Activated naive CD8-positive, alpha-beta T cell treated with anti-CD3 and anti-CD28 coated beads, Interleukin-2, amount 10 ng/mL, durations not matched to agents 7 days and 5 days (primary cell): ENCODE results near the gene TNIK. TPM values are rescaled to one million over a fixed set of nuclear protein-coding genes. Genes with fewer than 3 reads are reported as not detected.

Experiments used
- ATAC-seq: fragments of 150-1000 bp; cut with Tn5 transposase; one replicate; pipeline ENCODE4 v1.10.0; 2021; ENCODE audit warnings: low read depth, moderate library complexity
- POLR2A ChIA-PET: fragments of 350-600 bp; sonication (Branson Sonifier 250); formaldehyde crosslinking; loops from one replicate; lab custom pipeline; 2021; ENCODE audit warnings: antibody characterized with exemption; lab: Charles Lee
- DNase-seq: peaks from one replicate; pipeline ENCODE4 v3.0.0; 2021
- H3K27ac Mint-ChIP-seq: one replicate; pipeline ENCODE4 v1.8.0; 2022; ENCODE audit warnings: mild to moderate bottlenecking, mixed read lengths
- H3K27me3 Mint-ChIP-seq: one replicate; pipeline ENCODE4 v1.8.0; 2022; ENCODE audit warnings: mild to moderate bottlenecking, moderate library complexity, mixed read lengths
- H3K36me3 Mint-ChIP-seq: one replicate; pipeline ENCODE4 v1.8.0; 2021; ENCODE audit warnings: mild to moderate bottlenecking, mixed read lengths
- H3K4me1 Mint-ChIP-seq: one replicate; pipeline ENCODE4 v1.8.0; 2021; ENCODE audit warnings: mixed read lengths
- H3K4me3 Mint-ChIP-seq: one replicate; pipeline ENCODE4 v1.8.0; 2022; ENCODE audit warnings: mild to moderate bottlenecking, moderate library complexity, mixed read lengths
- H3K9me3 Mint-ChIP-seq: one replicate; pipeline ENCODE4 v1.8.0; 2021; ENCODE audit warnings: mixed read lengths
- total RNA-seq, 2 experiments: library from RNA; stranded (reverse); gene quantifications; one replicate each; pipeline ENCODE4 v1.2.3, GENCODE V29; 2021

Gene TNIK
- total RNA-seq, 2 experiments from 2014 or later, result 47.6 to 52.7 TPM

DNA sequence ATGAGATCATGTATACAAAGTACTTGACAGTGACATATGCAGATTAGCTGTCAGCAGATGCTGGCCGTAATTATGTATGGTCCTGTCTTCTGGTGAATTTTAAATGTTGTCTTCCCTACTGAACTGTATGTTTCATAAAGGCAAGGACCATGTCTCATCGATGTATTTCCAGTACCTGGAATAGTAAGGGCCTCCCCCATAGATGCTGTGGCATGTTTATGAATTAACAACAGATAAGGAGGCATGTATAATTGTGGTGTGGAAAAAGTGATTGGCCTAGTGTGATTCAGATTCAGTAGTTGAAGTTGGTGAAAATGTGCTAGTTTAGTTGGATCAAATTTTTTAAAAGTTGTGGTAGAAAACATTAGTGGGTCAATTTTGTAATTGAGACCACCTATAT lies 231.0 kb downstream of the TNIK start:
- H3K36me3 Mint-ChIP-seq, result peaks cover 32% of the 10 kb centered on the region
- no peak for ATAC-seq
- DNase-seq, result no peak
- POLR2A ChIA-PET, result no interaction called here
- no peak overlapping the region for H3K27ac Mint-ChIP-seq
- peaks cover 8% of the 10 kb centered on the region for H3K9me3 Mint-ChIP-seq
- H3K4me3 Mint-ChIP-seq, result no peak overlapping the region
- peaks cover 39% of the 10 kb centered on the region for H3K4me1 Mint-ChIP-seq
- H3K27me3 Mint-ChIP-seq, result no peaks in the 10 kb centered on the region

DNA sequence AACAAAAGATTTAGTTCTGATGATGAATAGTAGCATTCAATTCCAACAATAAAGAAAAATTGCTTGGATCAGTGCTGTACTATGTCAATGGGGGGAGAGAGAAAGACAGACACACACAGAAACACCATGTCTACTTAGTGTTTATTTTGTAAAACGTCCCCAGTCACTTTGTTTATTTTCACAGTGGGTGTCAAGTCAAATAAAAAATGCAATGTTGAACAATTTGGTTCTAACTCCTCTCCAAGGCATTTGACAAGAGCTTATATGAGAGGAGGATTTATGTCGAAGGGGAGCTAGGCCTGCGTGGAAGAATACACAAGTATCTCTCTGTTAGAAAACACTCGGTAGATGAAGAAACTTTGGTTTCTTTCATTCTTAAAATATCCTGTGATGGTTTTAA lies 232.0 kb downstream of the TNIK start:
- Mint-ChIP-seq H3K4me3 (no peak overlapping the region), H3K36me3 (peaks cover 29% of the 10 kb centered on the region), H3K27me3 (no peaks in the 10 kb centered on the region), H3K9me3 (peaks cover 7% of the 10 kb centered on the region), H3K4me1 (peaks cover 35% of the 10 kb centered on the region), H3K27ac (no peak overlapping the region)
- DNase-seq, result no peak
- no peak for ATAC-seq
- POLR2A ChIA-PET, result no interaction called here

DNA sequence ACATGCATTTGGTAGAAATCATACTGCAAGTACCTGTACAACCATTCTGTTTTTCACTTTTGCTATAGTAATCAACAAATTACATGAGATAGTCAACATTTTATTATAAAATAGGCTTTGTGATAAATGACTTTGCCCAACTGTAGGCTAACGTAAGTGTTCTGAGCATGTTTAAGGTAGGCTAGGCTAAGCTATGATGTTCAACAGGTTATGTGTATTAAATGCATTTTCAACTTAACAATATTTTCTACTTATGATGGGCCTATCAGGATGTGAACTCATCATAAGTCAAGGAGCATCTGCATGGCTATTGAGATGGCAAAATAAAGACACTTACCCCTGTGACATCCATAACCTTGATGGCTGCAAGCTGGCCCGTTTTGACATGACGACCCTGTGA lies 232.4 kb downstream of the TNIK start:
- POLR2A ChIA-PET, result no interaction called here
- Mint-ChIP-seq H3K4me1 (peaks cover 31% of the 10 kb centered on the region), H3K27ac (no peak overlapping the region), H3K27me3 (no peaks in the 10 kb centered on the region), H3K9me3 (peaks cover 7% of the 10 kb centered on the region), H3K4me3 (no peak overlapping the region), H3K36me3 (peaks cover 26% of the 10 kb centered on the region)
- ATAC-seq (no peak), DNase-seq (no peak)

DNA sequence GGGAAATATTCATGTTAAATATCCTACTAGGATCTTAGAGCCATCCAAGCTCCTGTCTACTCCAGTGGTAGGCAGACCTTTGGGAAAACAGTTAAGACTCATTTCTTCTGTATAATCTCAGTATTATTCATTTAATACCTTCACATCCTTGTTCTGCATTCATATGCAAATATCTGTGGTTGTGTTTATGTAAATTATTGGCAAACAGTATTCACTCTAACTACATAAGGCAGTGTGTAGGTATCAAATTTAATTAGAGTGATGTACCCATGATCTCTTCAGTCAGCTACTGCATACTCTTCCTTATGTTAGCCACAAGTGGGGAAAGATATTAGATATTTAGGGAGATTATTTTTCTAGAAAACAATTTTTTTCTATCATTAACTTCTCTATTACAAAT lies 232.8 kb downstream of the TNIK start:
- no peak for DNase-seq
- Mint-ChIP-seq H3K9me3 (peaks cover 7% of the 10 kb centered on the region), H3K4me3 (no peak overlapping the region), H3K27me3 (no peaks in the 10 kb centered on the region), H3K4me1 (peaks cover 30% of the 10 kb centered on the region), H3K27ac (no peak overlapping the region), H3K36me3 (peaks cover 26% of the 10 kb centered on the region)
- POLR2A ChIA-PET, result no interaction called here
- ATAC-seq, result no peak

DNA sequence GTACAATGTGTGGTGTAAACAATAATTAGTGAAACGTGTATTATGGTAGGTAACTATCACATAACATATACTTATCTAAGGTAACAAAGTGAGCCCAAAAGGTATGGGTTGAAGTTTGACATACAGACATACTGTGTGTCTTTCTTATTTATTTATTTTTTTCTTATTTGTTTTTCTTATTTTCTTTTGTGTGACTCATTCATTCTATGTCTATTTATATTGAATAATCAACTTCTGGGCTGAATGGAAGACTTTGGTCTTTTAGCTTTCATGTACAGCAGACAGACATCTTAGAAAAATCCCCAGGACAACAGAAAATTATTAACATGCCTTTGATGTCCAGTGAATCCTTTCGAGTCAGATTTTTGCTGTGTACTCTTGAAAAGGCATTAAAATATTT lies 233.4 kb downstream of the TNIK start:
- peaks cover 26% of the 10 kb centered on the region for H3K36me3 Mint-ChIP-seq
- no peaks in the 10 kb centered on the region for H3K27me3 Mint-ChIP-seq
- peaks cover 7% of the 10 kb centered on the region for H3K9me3 Mint-ChIP-seq
- ATAC-seq (no peak), DNase-seq (no peak)
- H3K4me3 Mint-ChIP-seq, result no peak overlapping the region
- POLR2A ChIA-PET, result no interaction called here
- H3K4me1 Mint-ChIP-seq, result peaks cover 30% of the 10 kb centered on the region
- no peak overlapping the region for H3K27ac Mint-ChIP-seq

DNA sequence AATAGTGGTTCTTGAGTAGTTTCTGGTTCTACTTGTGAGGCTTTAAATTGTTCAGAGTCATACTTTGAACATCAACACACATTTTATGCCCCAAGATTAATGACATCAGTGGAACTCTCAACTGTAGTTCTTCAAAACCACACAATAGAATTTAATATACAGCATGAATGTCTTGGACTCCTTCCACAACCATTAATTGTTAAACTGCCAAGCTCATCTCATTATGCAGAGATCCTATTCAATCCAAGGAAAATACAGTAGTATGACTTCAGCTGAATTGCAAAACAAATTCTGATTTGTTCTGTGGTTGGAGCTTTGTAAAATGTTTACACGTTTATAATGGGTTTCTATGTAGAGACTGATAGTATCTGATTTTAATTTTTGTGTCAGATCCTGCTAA lies 234.5 kb downstream of the TNIK start:
- no peak overlapping the region for H3K4me3 Mint-ChIP-seq
- H3K27ac Mint-ChIP-seq, result no peak overlapping the region
- DNase-seq (no peak), ATAC-seq (no peak)
- POLR2A ChIA-PET, result interaction anchor here (0.6 kb wide), 1 partner anchor 86 kb away, joined by 3 read pairs; no protein-coding TSS in a partner anchor
- H3K36me3 Mint-ChIP-seq, result peaks cover 31% of the 10 kb centered on the region
- H3K27me3 Mint-ChIP-seq, result no peaks in the 10 kb centered on the region
- peaks cover 26% of the 10 kb centered on the region for H3K4me1 Mint-ChIP-seq
- peaks cover 7% of the 10 kb centered on the region for H3K9me3 Mint-ChIP-seq

DNA sequence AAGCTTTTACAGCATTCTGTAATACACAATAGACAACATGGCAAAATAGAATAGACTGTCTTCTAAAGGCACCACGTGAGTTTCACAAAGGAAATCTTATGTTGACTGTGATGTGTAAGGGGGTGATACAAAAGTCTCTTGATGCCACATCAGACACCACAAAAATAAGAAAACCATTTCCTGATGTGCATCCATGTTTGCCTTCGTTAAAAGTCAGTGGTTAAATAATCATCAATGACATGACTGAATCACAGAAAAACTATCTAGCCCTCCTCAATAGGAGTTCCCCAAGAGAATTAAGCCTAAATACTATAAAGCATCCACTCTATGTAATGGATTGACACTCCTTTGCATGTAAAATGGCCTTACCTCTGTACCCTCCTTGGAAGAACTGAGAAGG lies 235.0 kb downstream of the TNIK start:
- DNase-seq (no peak), ATAC-seq (peak; percentile 93)
- no peak overlapping the region for H3K4me3 Mint-ChIP-seq
- peak overlapping the region; percentile 50 for H3K27ac Mint-ChIP-seq
- peaks cover 31% of the 10 kb centered on the region for H3K36me3 Mint-ChIP-seq
- POLR2A ChIA-PET, result no interaction called here
- peaks cover 7% of the 10 kb centered on the region for H3K9me3 Mint-ChIP-seq
- no peaks in the 10 kb centered on the region for H3K27me3 Mint-ChIP-seq
- peaks cover 24% of the 10 kb centered on the region for H3K4me1 Mint-ChIP-seq

DNA sequence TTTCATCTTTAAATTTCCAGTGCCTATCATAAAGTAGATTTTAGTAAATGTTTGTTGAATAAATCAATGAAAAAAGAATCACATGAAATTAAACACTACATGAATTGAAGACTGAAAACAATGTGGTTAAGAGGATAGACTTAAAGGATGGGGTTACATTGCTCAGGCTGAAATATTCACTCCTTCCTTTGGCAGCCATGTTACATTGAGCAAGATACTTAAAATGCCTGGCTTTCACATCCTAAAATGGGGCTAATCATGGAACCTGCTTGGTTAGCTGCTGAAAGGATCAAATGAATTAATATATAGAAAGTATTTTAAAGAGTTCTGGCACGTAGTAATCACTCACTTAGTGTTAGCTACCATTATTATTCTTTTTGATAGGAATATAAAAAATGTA lies 236.8 kb downstream of the TNIK start:
- no peak for DNase-seq
- Mint-ChIP-seq H3K27me3 (no peaks in the 10 kb centered on the region), H3K27ac (no peak overlapping the region), H3K36me3 (peaks cover 33% of the 10 kb centered on the region), H3K4me1 (peaks cover 21% of the 10 kb centered on the region), H3K9me3 (peaks cover 9% of the 10 kb centered on the region), H3K4me3 (no peak overlapping the region)
- no peak for ATAC-seq
- POLR2A ChIA-PET, result no interaction called here

DNA sequence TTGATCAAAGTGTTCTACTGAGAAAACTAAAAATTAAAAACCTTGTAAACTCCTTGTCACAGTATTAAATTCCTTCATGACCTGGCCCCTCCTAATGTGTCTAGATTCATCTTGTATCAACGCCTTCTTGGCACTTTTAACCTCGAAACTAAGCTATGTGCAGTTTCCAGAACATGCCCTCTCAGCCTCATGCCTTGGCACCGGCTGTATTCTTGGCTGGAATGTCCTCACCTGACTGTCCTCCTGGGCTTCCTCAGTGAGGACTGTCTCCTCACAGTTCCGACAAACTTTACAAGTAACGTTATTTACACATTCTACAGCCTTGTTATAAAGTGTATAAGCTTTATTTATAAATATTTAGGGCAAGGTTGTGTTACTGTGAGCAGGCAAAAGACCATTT lies 237.2 kb downstream of the TNIK start:
- no peak for ATAC-seq
- H3K9me3 Mint-ChIP-seq, result peaks cover 9% of the 10 kb centered on the region
- POLR2A ChIA-PET, result no interaction called here
- DNase-seq, result no peak
- no peaks in the 10 kb centered on the region for H3K27me3 Mint-ChIP-seq
- H3K27ac Mint-ChIP-seq, result no peak overlapping the region
- no peak overlapping the region for H3K4me3 Mint-ChIP-seq
- H3K36me3 Mint-ChIP-seq, result peaks cover 30% of the 10 kb centered on the region
- H3K4me1 Mint-ChIP-seq, result peaks cover 22% of the 10 kb centered on the region

DNA sequence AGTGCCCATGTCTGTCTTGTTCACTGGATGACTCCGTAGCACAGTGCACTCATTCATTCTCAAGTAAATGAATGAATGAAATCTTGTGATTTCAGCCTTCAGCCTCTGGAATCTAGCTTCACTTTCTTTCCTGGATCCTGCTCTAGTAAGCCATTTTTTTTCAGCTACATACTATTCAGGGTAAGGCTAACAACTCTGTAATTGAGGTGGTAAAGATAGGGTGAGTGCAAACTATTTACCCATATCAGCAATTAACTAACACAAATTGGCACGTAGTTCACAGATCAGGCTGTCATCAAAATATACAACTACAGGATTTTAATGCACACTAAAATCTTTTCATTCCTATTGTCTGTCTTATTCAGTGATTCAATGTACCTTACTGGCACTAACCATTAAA lies 238.6 kb downstream of the TNIK start:
- Mint-ChIP-seq H3K27me3 (no peaks in the 10 kb centered on the region), H3K36me3 (peaks cover 24% of the 10 kb centered on the region), H3K27ac (no peak overlapping the region), H3K9me3 (peaks cover 7% of the 10 kb centered on the region), H3K4me1 (peaks cover 24% of the 10 kb centered on the region), H3K4me3 (no peak overlapping the region)
- POLR2A ChIA-PET, result no interaction called here
- no peak for DNase-seq
- no peak for ATAC-seq

DNA sequence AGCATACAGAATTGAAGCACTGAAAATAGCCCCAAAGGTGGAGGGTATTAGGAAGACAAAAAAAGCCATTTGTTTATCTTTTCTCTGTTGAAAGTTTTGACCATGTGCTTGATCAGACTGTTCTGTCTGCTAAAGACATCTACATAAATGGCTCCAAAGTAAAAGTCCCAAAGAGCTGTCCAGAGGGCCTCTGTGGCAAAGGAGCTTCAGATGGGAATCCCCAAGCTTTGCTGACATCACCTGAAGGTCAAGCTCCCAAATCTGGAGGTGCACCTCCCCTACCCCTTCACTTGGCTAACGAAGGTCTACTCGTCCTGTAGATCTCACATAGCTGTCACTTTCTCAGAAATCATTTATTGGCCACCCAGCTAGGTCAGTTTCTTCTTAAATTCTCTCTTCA lies 239.1 kb downstream of the TNIK start:
- H3K4me3 Mint-ChIP-seq, result no peak overlapping the region
- peaks cover 24% of the 10 kb centered on the region for H3K4me1 Mint-ChIP-seq

DNA sequence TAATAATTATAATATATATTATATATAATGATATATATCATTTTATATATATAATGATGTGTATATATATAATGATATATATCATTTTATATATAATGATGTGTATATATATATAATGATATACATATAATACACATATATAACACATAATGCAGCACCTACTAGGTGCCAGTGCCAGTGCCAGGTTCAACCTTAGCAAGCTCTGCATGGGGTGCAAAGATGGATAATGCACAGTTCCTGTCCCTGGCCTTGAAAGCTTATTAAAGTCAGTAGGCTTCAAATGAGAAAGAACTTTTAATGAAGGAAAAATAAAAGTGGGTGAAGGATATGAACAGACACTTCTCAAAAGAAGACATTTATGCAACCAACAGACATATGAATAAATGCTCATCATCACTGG lies 240.9 kb downstream of the TNIK start:
- Mint-ChIP-seq H3K4me3 (no peak overlapping the region), H3K9me3 (peaks cover 1% of the 10 kb centered on the region), H3K27me3 (no peaks in the 10 kb centered on the region), H3K27ac (no peak overlapping the region), H3K4me1 (peaks cover 11% of the 10 kb centered on the region), H3K36me3 (peaks cover 7% of the 10 kb centered on the region)
- no peak for DNase-seq
- POLR2A ChIA-PET, result no interaction called here
- ATAC-seq, result no peak

More for the DNA sequence above, 239.1 kb downstream of the TNIK start:
- POLR2A ChIA-PET, result no interaction called here
- Mint-ChIP-seq H3K9me3 (peaks cover 4% of the 10 kb centered on the region), H3K36me3 (peaks cover 21% of the 10 kb centered on the region), H3K27ac (no peak overlapping the region), H3K27me3 (no peaks in the 10 kb centered on the region)
- DNase-seq (no peak), ATAC-seq (no peak)

DNA sequence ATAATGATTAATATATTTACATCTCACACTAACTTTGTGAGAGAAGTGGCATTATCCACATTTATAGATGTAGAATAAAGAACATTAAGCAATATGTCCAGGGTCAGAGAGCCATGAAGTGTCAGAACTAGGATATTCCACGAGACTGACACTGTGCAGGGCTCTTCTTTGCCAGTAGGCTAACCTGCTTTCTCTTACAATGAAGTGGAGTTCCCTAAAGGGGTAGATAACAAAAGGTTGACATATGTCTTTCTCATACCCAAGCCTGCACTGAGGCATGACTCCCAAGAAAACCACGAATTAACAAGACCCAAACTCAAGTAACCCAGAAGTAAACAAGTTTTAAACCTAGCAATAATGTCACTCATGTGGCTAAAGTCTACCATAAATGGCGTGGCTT lies 242.1 kb downstream of the TNIK start:
- no peaks in the 10 kb centered on the region for H3K27me3 Mint-ChIP-seq
- peaks cover 10% of the 10 kb centered on the region for H3K4me1 Mint-ChIP-seq
- H3K36me3 Mint-ChIP-seq, result peaks cover 7% of the 10 kb centered on the region
- peaks cover 1% of the 10 kb centered on the region for H3K9me3 Mint-ChIP-seq
- peak; percentile 22 for ATAC-seq
- no peak overlapping the region for H3K27ac Mint-ChIP-seq
- POLR2A ChIA-PET, result no interaction called here
- no peak overlapping the region for H3K4me3 Mint-ChIP-seq
- DNase-seq, result no peak

DNA sequence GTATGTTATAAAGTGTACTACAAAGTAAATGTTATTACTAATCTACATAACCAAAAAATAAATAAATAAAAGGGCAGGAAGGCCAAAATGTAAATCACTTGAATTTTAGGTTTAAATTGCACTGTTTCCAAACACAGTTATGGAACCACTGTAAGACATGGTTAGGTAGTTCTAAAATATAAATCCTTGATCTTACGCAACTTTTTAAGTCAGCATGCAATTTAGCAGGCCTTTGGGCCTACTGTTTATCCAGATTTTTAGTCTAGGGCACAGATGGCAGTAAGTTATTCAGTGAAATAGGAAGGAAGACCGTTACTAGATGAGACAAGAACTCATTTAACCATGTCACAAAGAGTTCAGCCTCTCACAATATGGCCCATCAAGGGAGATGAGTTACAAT lies 246.3 kb downstream of the TNIK start:
- POLR2A ChIA-PET, result no interaction called here
- no peak for ATAC-seq
- Mint-ChIP-seq H3K27ac (no peak overlapping the region), H3K4me1 (peaks cover 10% of the 10 kb centered on the region), H3K4me3 (no peak overlapping the region), H3K9me3 (no peaks in the 10 kb centered on the region), H3K27me3 (no peaks in the 10 kb centered on the region), H3K36me3 (peaks cover 13% of the 10 kb centered on the region)
- DNase-seq, result no peak

DNA sequence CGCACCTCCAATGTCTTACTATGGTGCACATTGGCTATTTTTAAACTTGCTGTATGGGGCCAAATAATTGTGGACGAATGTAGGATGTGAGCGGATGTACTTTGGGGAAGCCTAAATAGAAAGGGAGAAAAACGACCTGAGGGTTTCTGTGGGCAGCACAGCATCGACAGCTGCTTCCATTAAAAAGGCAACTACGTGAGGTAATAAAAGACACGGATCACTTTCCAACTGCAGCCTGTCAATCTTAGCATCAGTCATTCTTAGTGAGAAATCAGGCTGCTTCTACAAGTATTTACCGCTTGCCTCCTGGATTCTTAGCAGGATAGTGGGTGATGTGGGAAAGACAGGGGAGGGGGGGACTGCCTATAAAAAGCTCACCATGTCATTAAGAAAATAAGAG lies 247.0 kb downstream of the TNIK start:
- Mint-ChIP-seq H3K4me3 (no peak overlapping the region), H3K4me1 (peaks cover 8% of the 10 kb centered on the region), H3K27me3 (no peaks in the 10 kb centered on the region), H3K36me3 (peaks cover 13% of the 10 kb centered on the region), H3K27ac (no peak overlapping the region), H3K9me3 (no peaks in the 10 kb centered on the region)
- POLR2A ChIA-PET, result no interaction called here
- ATAC-seq (no peak), DNase-seq (no peak)
